Measurements from ENCODE around the gene PRKAB1.

PRKAB1 gene

GRCh38 chr12:119715268-119715620 is 47.3 kb downstream of the PRKAB1 start:
- DNase-seq = no peak

GRCh38 chr12:119718141-119718540 is 50.2 kb downstream of the PRKAB1 start:
- DNase-seq = no peak

GRCh38 chr12:119720349-119720748 is 52.4 kb downstream of the PRKAB1 start:
- DNase-seq = no peak

GRCh38 chr12:119721306-119721705 is 53.4 kb downstream of the PRKAB1 start:
- no peak for DNase-seq

GRCh38 chr12:119725523-119725922 is 57.6 kb downstream of the PRKAB1 start:
- no peak for DNase-seq

- no peak for DNase-seq
Observed at GRCh38 chr12:119727600-119728443, 59.9 kb downstream of the PRKAB1 start.

GRCh38 chr12:119728444-119728745 is 60.5 kb downstream of the PRKAB1 start:
- DNase-seq = no peak

GRCh38 chr12:119729871-119730270 is 61.9 kb downstream of the PRKAB1 start:
- no peak for DNase-seq

GRCh38 chr12:119730381-119730780 is 62.4 kb downstream of the PRKAB1 start:
- no peak for DNase-seq

Data from NCI-H1417 treated with DMSO at 0.1 percent for 48 hours (cell line).